CD4-positive, alpha-beta T cell (primary cell): Measurements from ENCODE around the gene SLC4A5. TPM values are rescaled to one million over a fixed set of nuclear protein-coding genes. Genes with fewer than 3 reads are reported as not detected.

Experiments used
- ATAC-seq: fragments of 200-7000 bp; cut with Tn5 transposase; one replicate; pipeline ENCODE4 v1.10.0; 2022; ENCODE audit warnings: mild to moderate bottlenecking; ENCODE audit not compliant: poor library complexity
- CTCF ChIA-PET: fragments of 350-600 bp; sonication (Branson Sonifier 250); formaldehyde crosslinking; loops from one replicate; lab custom pipeline; 2021; ENCODE audit warnings: antibody characterized with exemption, inconsistent platforms; lab: Charles Lee
- POLR2A ChIA-PET: fragments of 350-600 bp; sonication (Branson Sonifier 250); formaldehyde crosslinking; loops from one replicate; lab custom pipeline; 2021; ENCODE audit warnings: antibody characterized with exemption, inconsistent platforms; lab: Charles Lee
- DNase-seq, 14 experiments: peaks; one replicate each; pipeline ENCODE4 v3.0.0-alpha.2; 2013 to 2020; ENCODE audit warnings: mixed read lengths in 2 of 14
- H3K27ac ChIP-seq, 2 donors: one replicate each; pipeline versions ENCODE4 v1.5.1 to v1.7.0; 2013; ENCODE audit warnings: low read length in 2 of 2, low read depth in 1 of 2, mild to moderate bottlenecking in 1 of 2
- H3K27me3 ChIP-seq, 2 experiments: 1 replicate in 1 of 2; 2 replicates in 1 of 2; pipeline versions ENCODE4 v1.6.1 to v1.7.0; 2013; ENCODE audit warnings: low read length in 2 of 2, control low read depth in 1 of 2, mild to moderate bottlenecking in 1 of 2, moderate library complexity in 1 of 2; ENCODE audit not compliant: insufficient read depth in 2 of 2, control insufficient read depth in 1 of 2
- H3K36me3 ChIP-seq: one replicate; pipeline ENCODE4 v1.6.1; 2013; ENCODE audit warnings: low read length, control low read depth; ENCODE audit not compliant: insufficient read depth
- H3K4me1 ChIP-seq: one replicate; pipeline ENCODE4 v1.6.1; 2013; ENCODE audit warnings: low read length, control low read depth; ENCODE audit not compliant: insufficient read depth
- H3K4me3 ChIP-seq: one replicate; pipeline ENCODE4 v1.5.1; 2013; ENCODE audit warnings: mild to moderate bottlenecking, low read length, moderate library complexity
- H3K9me3 ChIP-seq, 2 experiments: 1 replicate in 1 of 2; 2 replicates in 1 of 2; pipeline versions ENCODE4 v1.6.1 to v1.7.0; 2013; ENCODE audit warnings: low read length in 2 of 2, mild to moderate bottlenecking in 2 of 2, control low read depth in 1 of 2, moderate library complexity in 1 of 2; ENCODE audit not compliant: control insufficient read depth in 1 of 2, insufficient read depth in 1 of 2
- H3K27ac Mint-ChIP-seq: one replicate; pipeline ENCODE4 v1.8.0; 2020; ENCODE audit warnings: mixed read lengths
- H3K27me3 Mint-ChIP-seq: one replicate; pipeline ENCODE4 v1.8.0; 2021; ENCODE audit warnings: mixed read lengths
- H3K36me3 Mint-ChIP-seq: one replicate; pipeline ENCODE4 v1.8.0; 2021; ENCODE audit warnings: low read depth, mixed read lengths
- H3K4me1 Mint-ChIP-seq: one replicate; pipeline ENCODE4 v1.8.0; 2021; ENCODE audit warnings: low read depth, mixed read lengths
- H3K4me3 Mint-ChIP-seq: one replicate; pipeline ENCODE4 v1.8.0; 2020; ENCODE audit warnings: mild to moderate bottlenecking, mixed read lengths
- H3K9me3 Mint-ChIP-seq: one replicate; pipeline ENCODE4 v1.8.0; 2020; ENCODE audit warnings: mixed read lengths
- CTCF ChIP-seq: fragments of 200-600 bp; IDR thresholded peaks from one replicate; pipeline ENCODE4 v1.8.0; 2022; ENCODE audit warnings: antibody characterized with exemption, mild to moderate bottlenecking
- intact Hi-C, 2 experiments: fragments of 100-400 bp; cut with DNase I in 1 of 2; cut with micrococcal nuclease in 1 of 2; formaldehyde crosslinking; loops; one replicate each; pipeline versions ENCODE4 v1.15.1 to v1.9.0; 2023 to 2025; cut with DNase I, micrococcal nuclease
- total RNA-seq, 174 experiments: library from RNA in 2 of 174; stranded (reverse) in 2 of 174; gene quantifications; one replicate each; pipeline ENCODE4 v1.2.3 and lab custom pipeline; 2021 to 2026

Gene SLC4A5
- total RNA-seq, 2 experiments from 2014 or later: 7.8 to 10.4 TPM

DNA sequence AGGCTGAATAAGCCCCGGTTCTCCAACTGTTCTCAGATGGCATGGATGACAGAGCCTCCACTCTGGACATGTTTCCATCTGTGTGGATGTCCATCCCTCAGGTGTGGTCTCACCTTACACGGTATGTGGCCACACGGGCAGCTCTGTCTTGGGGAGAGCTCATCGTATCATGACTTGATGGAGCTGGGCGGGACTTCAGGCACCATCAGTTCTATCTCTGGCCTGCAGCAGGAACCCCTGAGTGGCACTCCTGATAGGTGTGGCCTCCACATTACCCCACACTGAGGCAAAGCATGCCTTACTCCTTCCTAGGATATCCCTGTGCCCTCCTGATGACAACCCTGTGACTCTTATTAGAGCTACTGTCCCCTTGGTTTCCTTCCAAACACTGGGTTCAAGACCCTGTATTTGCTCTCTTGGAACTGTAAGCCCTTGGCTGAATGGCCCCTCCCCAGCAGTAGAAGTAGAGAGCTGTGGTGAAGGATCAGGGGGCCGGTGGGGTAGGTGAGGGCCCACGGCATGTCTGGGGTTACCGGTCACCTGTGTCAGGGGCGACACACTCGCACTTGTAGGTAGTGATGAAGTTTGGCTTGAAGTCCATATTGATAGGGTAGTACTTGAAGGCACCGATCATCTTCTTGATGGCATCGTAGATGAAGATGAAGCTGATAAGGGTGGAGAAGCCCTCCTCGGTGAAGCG lies 96.6 kb downstream of the SLC4A5 start:
- no peak overlapping the region for H3K27ac Mint-ChIP-seq
- H3K4me1 ChIP-seq: peaks cover 5% of the 10 kb centered on the region
- no peaks in the 10 kb centered on the region for H3K27me3 Mint-ChIP-seq
- H3K36me3 Mint-ChIP-seq: no peaks in the 10 kb centered on the region
- no peaks in the 10 kb centered on the region for H3K36me3 ChIP-seq
- H3K4me3 ChIP-seq: no peak overlapping the region
- ChIA-PET POLR2A (interaction anchor here (0.6 kb wide), 1 partner anchor 14 kb away, joined by 3 read pairs; no protein-coding TSS in a partner anchor), CTCF (interaction anchor here (1.7 kb wide), 1 partner anchor 88 kb away, joined by 5 read pairs; no protein-coding TSS in a partner anchor)
- H3K27me3 ChIP-seq: no peaks in the 10 kb centered on the region
- no peaks in the 10 kb centered on the region for H3K4me1 Mint-ChIP-seq
- no peaks in the 10 kb centered on the region for H3K9me3 ChIP-seq
- TF ChIP-seq CTCF: no peak
- no peak for ATAC-seq
- no peak overlapping the region for H3K27ac ChIP-seq
- intact Hi-C loops: no loop called here
- DNase-seq: no peak
- H3K4me3 Mint-ChIP-seq: no peak overlapping the region
- no peaks in the 10 kb centered on the region for H3K9me3 Mint-ChIP-seq

- no peaks in the 10 kb centered on the region for H3K36me3 Mint-ChIP-seq
- intact Hi-C loops: no loop called here
These were observed 98.9 kb downstream of the SLC4A5 start for GRCh38 chr2:74244286-74244685.

GRCh38 chr2:74242354-74243071 lies 100.7 kb downstream of the SLC4A5 start:
- ATAC-seq: no peak
- Histone ChIP-seq H3K27me3 (no peaks in the 10 kb centered on the region), H3K36me3 (no peaks in the 10 kb centered on the region), H3K27ac (no peak overlapping the region), H3K9me3 (no peaks in the 10 kb centered on the region), H3K4me3 (no peak overlapping the region), H3K4me1 (no peaks in the 10 kb centered on the region)
- POLR2A ChIA-PET: no interaction called here
- no peaks in the 10 kb centered on the region for H3K4me1 Mint-ChIP-seq
- no peak overlapping the region for H3K4me3 Mint-ChIP-seq
- peaks cover 3% of the 10 kb centered on the region for H3K36me3 Mint-ChIP-seq
- intact Hi-C loops: no loop called here
- DNase-seq: no peak
- no peaks in the 10 kb centered on the region for H3K27me3 Mint-ChIP-seq
- TF ChIP-seq CTCF: no peak
- no peak overlapping the region for H3K27ac Mint-ChIP-seq
- H3K9me3 Mint-ChIP-seq: no peaks in the 10 kb centered on the region
- CTCF ChIA-PET: no interaction called here

More at GRCh38 chr2:74244286-74244685, 98.9 kb downstream of the SLC4A5 start:
- Histone ChIP-seq H3K9me3 (no peaks in the 10 kb centered on the region), H3K27ac (no peak overlapping the region), H3K4me1 (no peaks in the 10 kb centered on the region), H3K36me3 (no peaks in the 10 kb centered on the region), H3K4me3 (no peak overlapping the region), H3K27me3 (no peaks in the 10 kb centered on the region)
- Mint-ChIP-seq H3K27me3 (no peaks in the 10 kb centered on the region), H3K9me3 (no peaks in the 10 kb centered on the region), H3K27ac (no peak overlapping the region), H3K4me3 (no peak overlapping the region), H3K4me1 (no peaks in the 10 kb centered on the region)
- ATAC-seq (no peak), DNase-seq (no peak)
- ChIA-PET CTCF (no interaction called here), POLR2A (no interaction called here)
- no peak for TF ChIP-seq CTCF
